K562 (cell line): ENCODE results near the gene ZFAND3. TPM values are rescaled to one million over a fixed set of nuclear protein-coding genes. Genes with fewer than 3 reads are reported as not detected.

Source experiments
- ATAC-seq: fragments of 200-7000 bp; cut with Tn5 transposase; 3 replicates; pipeline ENCODE4 v1.9.1; 2020; ENCODE audit warnings: moderate library complexity
- BruUV-seq: library from RNA; stranded (reverse); fragments of 400-500 nt; replicated peaks from 2 replicates; lab custom pipeline; 2021; lab: Mats Ljungman, UMichigan
- CTCF ChIA-PET: fragments of 300-600 bp; formaldehyde crosslinking; extraction: SDS; loops from one replicate; lab custom pipeline; 2021; ENCODE audit warnings: low intra/inter-chr PET ratio; lab: Yijun Ruan, JAX
- POLR2A ChIA-PET: fragments of 300-600, 350-650 bp; sonication (Branson Sonifier 250); formaldehyde crosslinking; extraction: SDS; loops from one replicate; lab custom pipeline; 2021; ENCODE audit warnings: antibody characterized with exemption, inconsistent platforms; lab: Yijun Ruan, JAX
- DNase-seq, 4 experiments: peaks; one replicate each; pipeline versions ENCODE4 v3.0.0 to v3.0.0-alpha.2; 2011 to 2018; ENCODE audit warnings: low spot score in 3 of 4, mixed read lengths in 3 of 4; ENCODE audit errors: extremely low read depth in 1 of 4
- FAIRE-seq: peaks from 2 replicates; lab custom pipeline; 2011; peaks lifted over from hg19 to GRCh38; lab: Jason Lieb, UNC
- H2AFZ ChIP-seq: 2 replicates; pipeline ENCODE4 v1.6.0; 2011; ENCODE audit warnings: low read depth, low read length, control low read depth, inconsistent platforms
- H3K27ac ChIP-seq: fragments of 200-600 bp; 3 replicates; pipeline ENCODE4 v1.8.0; 2011; ENCODE audit warnings: low read depth, mild to moderate bottlenecking, control low read depth, inconsistent platforms, low read length, moderate library complexity, mixed read lengths; ENCODE audit errors: extremely low read depth
- H3K27me3 ChIP-seq, 2 experiments: fragments of 300-600 bp in 1 of 2; 2 replicates in 1 of 2; 3 replicates in 1 of 2; pipeline versions ENCODE4 v1.6.0 to v1.8.0; 2011; ENCODE audit warnings: inconsistent platforms in 2 of 2, low read length in 2 of 2, mild to moderate bottlenecking in 1 of 2, mixed read lengths in 1 of 2, moderate library complexity in 1 of 2; ENCODE audit not compliant: control insufficient read depth in 2 of 2, insufficient read depth in 2 of 2
- H3K36me3 ChIP-seq: fragments of 300-600 bp; 3 replicates; pipeline ENCODE4 v1.8.0; 2011; ENCODE audit warnings: mild to moderate bottlenecking, low read length, inconsistent platforms; ENCODE audit not compliant: control insufficient read depth, insufficient read depth
- H3K4me1 ChIP-seq, 2 experiments: fragments of 200-600 bp in 1 of 2; replicated peaks in 1 of 2; 2 replicates in 1 of 2; 3 replicates in 1 of 2; pipeline versions ENCODE4 v1.5.1 to v1.8.0; 2011; ENCODE audit warnings: inconsistent platforms in 2 of 2, low read length in 2 of 2, mild to moderate bottlenecking in 1 of 2, mixed read lengths in 1 of 2, moderate library complexity in 1 of 2; ENCODE audit not compliant: control insufficient read depth in 2 of 2, insufficient read depth in 2 of 2
- H3K4me2 ChIP-seq: 2 replicates; pipeline ENCODE4 v1.6.1; 2011; ENCODE audit warnings: low read length, control low read depth, inconsistent platforms, mixed read lengths; ENCODE audit not compliant: insufficient read depth
- H3K4me3 ChIP-seq: fragments of 200-600 bp; sonication (generic), shearing (Covaris generic); 2 replicates; pipeline ENCODE4 v1.5.1; 2016; ENCODE audit warnings: control low read depth, inconsistent platforms
- H3K79me2 ChIP-seq: fragments of 200-600 bp; 3 replicates; pipeline ENCODE4 v1.8.0; 2011; ENCODE audit warnings: low read length, inconsistent platforms; ENCODE audit not compliant: control insufficient read depth, insufficient read depth
- H3K9ac ChIP-seq, 2 experiments: 2 replicates each; pipeline versions ENCODE4 v1.6.0 to v1.6.1; 2011; ENCODE audit warnings: low read depth in 2 of 2, low read length in 2 of 2, control low read depth in 1 of 2, inconsistent platforms in 1 of 2, mild to moderate bottlenecking in 1 of 2, mixed read lengths in 1 of 2; ENCODE audit not compliant: insufficient read depth in 1 of 2
- H3K9me1 ChIP-seq: one replicate; pipeline ENCODE4 v1.6.0; 2011; ENCODE audit warnings: inconsistent platforms, mild to moderate bottlenecking, low read length, moderate library complexity; ENCODE audit not compliant: control insufficient read depth, insufficient read depth
- H3K9me3 ChIP-seq: replicated peaks from 2 replicates; pipeline ENCODE4 v1.5.1; 2011; ENCODE audit warnings: low read depth, low read length, inconsistent platforms; ENCODE audit not compliant: control insufficient read depth, insufficient read depth
- H4K20me1 ChIP-seq: replicated peaks from 2 replicates; pipeline ENCODE4 v1.6.1; 2011; ENCODE audit warnings: low read length, inconsistent platforms, mixed read lengths; ENCODE audit not compliant: control insufficient read depth, insufficient read depth
- ARNT ChIP-seq, 2 experiments: fragments of 450-650 bp; IDR thresholded peaks; 2 replicates each; pipeline ENCODE4 v1.6.1; 2016; ENCODE audit warnings: mild to moderate bottlenecking in 1 of 2
- CHD4 ChIP-seq: fragments of 200-600 bp; sonication (generic); IDR thresholded peaks from 3 replicates; pipeline ENCODE4 v1.6.1; 2012; ENCODE audit warnings: low read depth, mild to moderate bottlenecking, mixed read lengths, low read length, inconsistent platforms; ENCODE audit not compliant: insufficient read depth, insufficient replicate concordance, poor library complexity, severe bottlenecking
- DEAF1 ChIP-seq: fragments of 450-650 bp; formaldehyde crosslinking; IDR thresholded peaks from 2 replicates; pipeline ENCODE4 v1.4.0; 2020; ENCODE audit warnings: mild to moderate bottlenecking, moderate library complexity
- ELF2 ChIP-seq: fragments of 250-450 bp; sonication (Bioruptor Pico); IDR thresholded peaks from 2 replicates; pipeline ENCODE4 v1.5.0; 2021; ENCODE audit warnings: mild to moderate bottlenecking
- ELF4 ChIP-seq: fragments of 450-650 bp; formaldehyde crosslinking; IDR thresholded peaks from 2 replicates; pipeline ENCODE4 v1.4.0; 2022; ENCODE audit warnings: missing genetic modification characterization
- HMG20A ChIP-seq: fragments of 450-650 bp; formaldehyde crosslinking; conservative IDR thresholded peaks from 2 replicates; pipeline ENCODE4 v1.4.0; 2020; ENCODE audit warnings: mild to moderate bottlenecking, mixed read lengths
- LARP7 ChIP-seq: fragments of 450-650 bp; IDR thresholded peaks from 2 replicates; pipeline ENCODE4 v1.6.1; 2016
- PURB ChIP-seq: sonication (generic); formaldehyde crosslinking; IDR thresholded peaks from 2 replicates; pipeline ENCODE4 v1.9.0; 2021; ENCODE audit warnings: low read depth, mild to moderate bottlenecking, missing genetic modification reagents
- TEAD1 ChIP-seq, 2 experiments: fragments of 450-650 bp in 1 of 2; sonication (generic) in 1 of 2; formaldehyde crosslinking; IDR thresholded peaks; 2 replicates each; pipeline versions ENCODE4 v1.4.0 to v1.8.0; 2020 to 2022; ENCODE audit warnings: mild to moderate bottlenecking in 2 of 2, missing genetic modification reagents in 1 of 2
- ZNF133 ChIP-seq: fragments of 250-450 bp; sonication (Bioruptor Pico); IDR thresholded peaks from 2 replicates; pipeline ENCODE4 v1.4.0; 2020; ENCODE audit warnings: mild to moderate bottlenecking
- ZNF146 ChIP-seq: IDR thresholded peaks from one replicate; pipeline ENCODE4 v1.6.1; 2018; ENCODE audit warnings: missing compliant biosample characterization; ENCODE audit not compliant: unreplicated experiment
- ZNF311 ChIP-seq: fragments of 250-450 bp; sonication (Bioruptor Pico); IDR thresholded peaks from 2 replicates; pipeline ENCODE4 v1.4.0; 2020; ENCODE audit warnings: mild to moderate bottlenecking, moderate library complexity
- WGBS: fragments of 100-300 bp; shearing (Covaris generic); methylation state at CpG from one replicate; pipeline ENCODE4 v1.1.6; 2016; ENCODE audit warnings: low coverage, mixed read lengths; ENCODE audit not compliant: insufficient coverage; ENCODE audit errors: missing lambda C conversion rate; 5-methylcytosine and 5-hydroxymethylcytosine counted together
- in situ Hi-C: fragments of 300-500 bp; cut with MboI; formaldehyde crosslinking; loops from 4 replicates; pipeline ENCODE4 v1.15.0; 2018; ENCODE audit warnings: inconsistent platforms, mixed read lengths
- intact Hi-C: fragments of 100-400 bp; cut with micrococcal nuclease; formaldehyde crosslinking; loops from 2 replicates; pipeline ENCODE4 v1.14.2; 2022
- polyA plus RNA-seq, 8 experiments: library from polyadenylated mRNA; depleted of rRNA in 4 of 8; stranded (reverse) in 5 of 8; unstranded in 3 of 8; fragments of >200 nt; fragmentation: Nextera tagmentation in 2 of 8; fragmentation: Illumina TruSeq in 1 of 8; extraction: Ambion mirVana in 2 of 8; extraction: Trizol in 1 of 8; gene quantifications; 2 replicates each; pipeline versions ENCODE4 v1.2.1 to v1.2.3, GENCODE V29; 2011 to 2014; ENCODE audit warnings: inconsistent platforms in 1 of 8, missing spikeins in 1 of 8
- total RNA-seq, 7 experiments: library from RNA; depleted of rRNA in 6 of 7; stranded (reverse); fragments of >200 nt in 6 of 7; fragmentation: Illumina TruSeq in 2 of 7; extraction: Trizol in 2 of 7; gene quantifications; 2 replicates each; pipeline versions ENCODE4 v1.2.1 to v1.2.3, GENCODE V29; 2011 to 2021; ENCODE audit warnings: low replicate concordance in 1 of 7
- TF ChIP-seq, protein P1 (sequence below): sonication (generic); formaldehyde crosslinking; IDR thresholded peaks from 2 replicates; pipeline ENCODE4 v1.8.0; 2022; ENCODE audit warnings: missing genetic modification reagents, mild to moderate bottlenecking, borderline replicate concordance
- TF ChIP-seq, protein P2 (sequence below): fragments of 450-650 bp; IDR thresholded peaks from 2 replicates; pipeline ENCODE4 v1.6.1; 2018; ENCODE audit warnings: mild to moderate bottlenecking, low read depth; ENCODE audit not compliant: partially characterized antibody
- TF ChIP-seq, protein P3 (sequence below): fragments of 450-650 bp; IDR thresholded peaks from 2 replicates; pipeline ENCODE4 v1.6.1; 2017; ENCODE audit warnings: antibody characterized with exemption

Gene ZFAND3
- total and polyA plus RNA-seq, 9 of the 15 experiments (the other 6 are each of a cell fraction or from before 2014, with no cell fraction given): 0.81 to 26.6 (median 11.8) TPM

GRCh38 chr6:37916675-37917074 is 97.1 kb downstream of the ZFAND3 start (continued):
- TF ChIP-seq TEAD1 (CRISPR knock-in tag; IDR thresholded peaks at IDR 0.05) (no peak), PURB (CRISPR knock-in tag) (no peak), ELF4 (no peak), DEAF1 (no peak), ZNF133 (no peak), ELF2 (CRISPR knock-in tag) (no peak)
- TF ChIP-seq, protein P1, sequence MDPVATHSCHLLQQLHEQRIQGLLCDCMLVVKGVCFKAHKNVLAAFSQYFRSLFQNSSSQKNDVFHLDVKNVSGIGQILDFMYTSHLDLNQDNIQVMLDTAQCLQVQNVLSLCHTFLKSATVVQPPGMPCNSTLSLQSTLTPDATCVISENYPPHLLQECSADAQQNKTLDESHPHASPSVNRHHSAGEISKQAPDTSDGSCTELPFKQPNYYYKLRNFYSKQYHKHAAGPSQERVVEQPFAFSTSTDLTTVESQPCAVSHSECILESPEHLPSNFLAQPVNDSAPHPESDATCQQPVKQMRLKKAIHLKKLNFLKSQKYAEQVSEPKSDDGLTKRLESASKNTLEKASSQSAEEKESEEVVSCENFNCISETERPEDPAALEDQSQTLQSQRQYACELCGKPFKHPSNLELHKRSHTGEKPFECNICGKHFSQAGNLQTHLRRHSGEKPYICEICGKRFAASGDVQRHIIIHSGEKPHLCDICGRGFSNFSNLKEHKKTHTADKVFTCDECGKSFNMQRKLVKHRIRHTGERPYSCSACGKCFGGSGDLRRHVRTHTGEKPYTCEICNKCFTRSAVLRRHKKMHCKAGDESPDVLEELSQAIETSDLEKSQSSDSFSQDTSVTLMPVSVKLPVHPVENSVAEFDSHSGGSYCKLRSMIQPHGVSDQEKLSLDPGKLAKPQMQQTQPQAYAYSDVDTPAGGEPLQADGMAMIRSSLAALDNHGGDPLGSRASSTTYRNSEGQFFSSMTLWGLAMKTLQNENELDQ (CRISPR knock-in tag): no peak

GRCh38 chr6:37917566-37917965 is 98.0 kb downstream of the ZFAND3 start:
- intact Hi-C loops: no loop called here
- ATAC-seq: no peak
- Histone ChIP-seq H3K9ac (no peak overlapping the region), H3K4me2 (no peak overlapping the region), H4K20me1 (no peaks in the 10 kb centered on the region; the same call in 1 of the 2 replicates), H3K79me2 (peaks cover 11% of the 10 kb centered on the region; the same call in 1 of the 3 replicates), H3K9me3 (no peaks in the 10 kb centered on the region), H3K9me1 (peaks cover 3% of the 10 kb centered on the region), H3K27ac (no peak overlapping the region), H3K36me3 (no peaks in the 10 kb centered on the region; the same call in 2 of the 3 replicates), H3K4me1 (no peaks in the 10 kb centered on the region), H2AFZ (no peak overlapping the region), H3K27me3 (no peaks in the 10 kb centered on the region), H3K4me3 (no peak overlapping the region)
- no TSS peak for BruUV-seq
- in situ Hi-C loops: no loop called here
- CTCF ChIA-PET: no interaction called here
- no peak for DNase-seq
- POLR2A ChIA-PET: interaction anchor here (0.6 to 1.5 kb wide), 2 partner anchors 12 to 16 kb away, joined by 3 to 4 read pairs; no protein-coding TSS in a partner anchor
- WGBS: 14% methylated on average over 2 of the region's 2 CpGs
- FAIRE-seq: no peak
- TF ChIP-seq LARP7: no peak
- no peak for TF ChIP-seq ZNF311
- no peak for TF ChIP-seq CHD4
- TF ChIP-seq ARNT (IDR thresholded peaks at IDR 0.05): no peak
- TF ChIP-seq, protein P2, sequence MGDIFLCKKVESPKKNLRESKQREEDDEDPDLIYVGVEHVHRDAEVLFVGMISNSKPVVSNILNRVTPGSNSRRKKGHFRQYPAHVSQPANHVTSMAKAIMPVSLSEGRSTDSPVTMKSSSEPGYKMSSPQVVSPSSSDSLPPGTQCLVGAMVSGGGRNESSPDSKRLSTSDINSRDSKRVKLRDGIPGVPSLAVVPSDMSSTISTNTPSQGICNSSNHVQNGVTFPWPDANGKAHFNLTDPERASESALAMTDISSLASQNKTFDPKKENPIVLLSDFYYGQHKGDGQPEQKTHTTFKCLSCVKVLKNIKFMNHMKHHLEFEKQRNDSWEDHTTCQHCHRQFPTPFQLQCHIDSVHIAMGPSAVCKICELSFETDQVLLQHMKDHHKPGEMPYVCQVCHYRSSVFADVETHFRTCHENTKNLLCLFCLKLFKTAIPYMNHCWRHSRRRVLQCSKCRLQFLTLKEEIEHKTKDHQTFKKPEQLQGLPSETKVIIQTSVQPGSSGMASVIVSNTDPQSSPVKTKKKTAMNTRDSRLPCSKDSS: no peak
- TF ChIP-seq, protein P3, sequence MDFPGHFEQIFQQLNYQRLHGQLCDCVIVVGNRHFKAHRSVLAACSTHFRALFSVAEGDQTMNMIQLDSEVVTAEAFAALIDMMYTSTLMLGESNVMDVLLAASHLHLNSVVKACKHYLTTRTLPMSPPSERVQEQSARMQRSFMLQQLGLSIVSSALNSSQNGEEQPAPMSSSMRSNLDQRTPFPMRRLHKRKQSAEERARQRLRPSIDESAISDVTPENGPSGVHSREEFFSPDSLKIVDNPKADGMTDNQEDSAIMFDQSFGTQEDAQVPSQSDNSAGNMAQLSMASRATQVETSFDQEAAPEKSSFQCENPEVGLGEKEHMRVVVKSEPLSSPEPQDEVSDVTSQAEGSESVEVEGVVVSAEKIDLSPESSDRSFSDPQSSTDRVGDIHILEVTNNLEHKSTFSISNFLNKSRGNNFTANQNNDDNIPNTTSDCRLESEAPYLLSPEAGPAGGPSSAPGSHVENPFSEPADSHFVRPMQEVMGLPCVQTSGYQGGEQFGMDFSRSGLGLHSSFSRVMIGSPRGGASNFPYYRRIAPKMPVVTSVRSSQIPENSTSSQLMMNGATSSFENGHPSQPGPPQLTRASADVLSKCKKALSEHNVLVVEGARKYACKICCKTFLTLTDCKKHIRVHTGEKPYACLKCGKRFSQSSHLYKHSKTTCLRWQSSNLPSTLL: no peak
- no peak for TF ChIP-seq ZNF146 (CRISPR knock-in tag)
- no peak for TF ChIP-seq HMG20A
